ENCODE data around the gene BEST4. TPM values are rescaled to one million over a fixed set of nuclear protein-coding genes. Genes with fewer than 3 reads are reported as not detected.

The BEST4 gene
- total and polyA plus RNA-seq, 2 donors (not counting 1 experiment from before 2014, with no cell fraction given), result 0.30 to 1.3 TPM

DNA sequence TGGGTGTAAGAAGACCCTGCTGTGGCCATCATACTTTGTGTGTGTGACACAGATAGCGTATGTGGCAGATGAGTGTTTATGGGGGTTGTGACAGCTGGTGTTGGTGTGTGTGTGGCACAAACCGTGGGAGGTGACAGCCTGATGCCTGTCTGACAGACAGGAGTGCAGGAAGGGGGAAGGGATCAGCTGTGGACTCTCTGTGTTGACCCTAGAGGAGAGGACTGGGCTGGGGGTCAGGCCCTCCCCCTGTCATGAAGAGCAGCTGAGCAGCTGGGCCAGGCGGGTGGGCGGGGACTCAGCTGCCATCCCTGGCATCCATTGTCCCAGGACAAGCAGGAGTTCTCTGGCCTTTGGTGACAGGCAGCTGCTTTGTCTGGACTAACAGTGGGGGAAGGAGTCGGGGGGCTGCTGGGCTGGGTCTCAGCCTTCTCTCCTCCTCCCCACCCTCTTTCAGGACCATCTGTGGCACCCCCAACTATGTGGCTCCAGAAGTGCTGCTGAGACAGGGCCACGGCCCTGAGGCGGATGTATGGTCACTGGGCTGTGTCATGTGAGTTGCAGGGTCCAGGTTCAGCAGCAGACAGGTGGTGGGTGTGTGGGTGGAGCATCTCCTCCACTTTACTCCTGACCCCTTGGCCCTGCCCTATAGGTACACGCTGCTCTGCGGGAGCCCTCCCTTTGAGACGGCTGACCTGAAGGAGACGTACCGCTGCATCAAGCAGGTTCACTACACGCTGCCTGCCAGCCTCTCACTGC lies 14.5 kb upstream of the BEST4 start:
- Histone ChIP-seq H4K20me1 (ENCODE audit: control insufficient read depth, insufficient read depth, low read length, poor library complexity, severe bottlenecking) (no peaks in the 10 kb centered on the region), H3K27ac (ENCODE audit: low read length in 2 of 2) (peak overlapping the region in 1 of 2 donors; percentile 54), H3K27me3 (replicated peaks in 1 of 4; ENCODE audit: control extremely low read depth in 1 of 4, control insufficient read depth in 3 of 4, insufficient read depth in 4 of 4, low read length in 3 of 4) (no peaks in the 10 kb centered on the region), H3K4me2 (replicated peaks; ENCODE audit: low read depth, low read length, poor library complexity, severe bottlenecking) (peak overlapping the region; percentile 100), H2AFZ (ENCODE audit: insufficient read depth, low read depth, low read length, poor library complexity, severe bottlenecking) (no peak overlapping the region), H3K9ac (ENCODE audit: low read length) (no peak overlapping the region), H3K9me3 (ENCODE audit: control extremely low read depth in 1 of 3, control insufficient read depth in 2 of 3, insufficient read depth in 1 of 3, low read length in 2 of 3) (peaks cover 0 to 3% (median 0%) of the 10 kb centered on the region in 3 donors), H3K36me3 (replicated peaks in 1 of 2; ENCODE audit: control extremely low read depth in 1 of 2, control insufficient read depth in 1 of 2, extremely low read depth in 1 of 2, insufficient read depth in 2 of 2, low read length in 1 of 2) (peaks cover 0 to 21% of the 10 kb centered on the region in 2 experiments), H3K4me1 (ENCODE audit: control insufficient read depth in 2 of 2, insufficient read depth in 2 of 2, low read length in 2 of 2) (peaks cover 23 to 49% of the 10 kb centered on the region in 2 donors), H3K79me2 (ENCODE audit: control insufficient read depth, insufficient read depth, low read length) (peaks cover 5% of the 10 kb centered on the region), H3K4me3 (ENCODE audit: control extremely low read depth in 1 of 5, extremely low read depth in 1 of 5, insufficient read depth in 1 of 5, low read depth in 2 of 5, low read length in 4 of 5) (peak overlapping the region in 1 of 5 experiments; percentile 51)
- Mint-ChIP-seq H3K9me3 (ENCODE audit: insufficient read depth) (no peaks in the 10 kb centered on the region), H3K4me3 (peak overlapping the region; percentile 70), H3K27me3 (no peaks in the 10 kb centered on the region), H3K27ac (peak overlapping the region; percentile 77), H3K4me1 (peaks cover 42% of the 10 kb centered on the region)
- intact Hi-C loops (cut with micrococcal nuclease), result no loop called here
- CTCF ChIA-PET, result interaction anchor here (0.6 to 0.7 kb wide), 2 partner anchors 27 to 71 kb away, joined by 3 read pairs; partner anchors contain the start of gene RPS8
- DNase-seq (no peak), ATAC-seq (ENCODE audit: low read depth) (no peak)
- POLR2A ChIA-PET, result interaction anchor here (1.1 to 1.3 kb wide), 2 partner anchors 11 to 15 kb away, joined by 3 to 4 read pairs; no protein-coding TSS in a partner anchor
- TF ChIP-seq CTCF (IDR thresholded peaks at IDR 0.05), result no peak
- WGBS (ENCODE audit: insufficient coverage), result 87% methylated on average over 9 of the region's 13 CpGs
